ENCODE data around the gene POLE4. TPM values are rescaled to one million over a fixed set of nuclear protein-coding genes. Genes with fewer than 3 reads are reported as not detected.

The POLE4 gene
- total RNA-seq, 1 donor from 2014 or later: 17.7 TPM

GRCh38 chr2:74939919-74940812 is 18.3 kb upstream of the POLE4 start:
- no peak for DNase-seq (ENCODE audit: low read depth in 2 of 2)

GRCh38 chr2:74941284-74941683 is 17.2 kb upstream of the POLE4 start:
- DNase-seq (ENCODE audit: low read depth in 2 of 2): no peak

GRCh38 chr2:74942263-74942662 is 16.2 kb upstream of the POLE4 start:
- no peak for DNase-seq (ENCODE audit: low read depth in 2 of 2)

- no peak for DNase-seq (ENCODE audit: low read depth in 2 of 2)
Measured at GRCh38 chr2:74944987-74945787, 13.3 kb upstream of the POLE4 start.

- DNase-seq (ENCODE audit: low read depth in 2 of 2): peak in 1 of 2 donors; percentile 24
Measured at GRCh38 chr2:74945788-74946331, 12.6 kb upstream of the POLE4 start.

- no peak for DNase-seq (ENCODE audit: low read depth in 2 of 2)
Measured at GRCh38 chr2:74947703-74948102, 10.7 kb upstream of the POLE4 start.

- no peak for DNase-seq (ENCODE audit: low read depth in 2 of 2)
Measured at GRCh38 chr2:74948779-74949178, 9.7 kb upstream of the POLE4 start.

GRCh38 chr2:74951211-74951754 is 7.2 kb upstream of the POLE4 start:
- DNase-seq (ENCODE audit: low read depth in 2 of 2): no peak

GRCh38 chr2:74952575-74952974 is 5.9 kb upstream of the POLE4 start:
- DNase-seq (ENCODE audit: low read depth in 2 of 2): no peak

GRCh38 chr2:74953796-74954499 is 4.5 kb upstream of the POLE4 start:
- DNase-seq (ENCODE audit: low read depth in 2 of 2): peak; percentile 9 to 89

- DNase-seq (ENCODE audit: low read depth in 2 of 2): no peak
Measured at GRCh38 chr2:74954500-74954874, 4.0 kb upstream of the POLE4 start.

GRCh38 chr2:74957886-74958273 is 563 bp upstream of the POLE4 start:
- no peak for DNase-seq (ENCODE audit: low read depth in 2 of 2)

GRCh38 chr2:74959106-74959751 is 786 bp downstream of the POLE4 start:
- no peak for DNase-seq (ENCODE audit: low read depth in 2 of 2)

- no peak for DNase-seq (ENCODE audit: low read depth in 2 of 2)
Measured at GRCh38 chr2:74966887-74967286, 8.4 kb downstream of the POLE4 start.

GRCh38 chr2:74975016-74975415 is 16.6 kb downstream of the POLE4 start:
- DNase-seq (ENCODE audit: low read depth in 2 of 2): no peak

GRCh38 chr2:74979844-74980243 is 21.4 kb downstream of the POLE4 start:
- no peak for DNase-seq (ENCODE audit: low read depth in 2 of 2)

GRCh38 chr2:74982577-74982976 is 24.1 kb downstream of the POLE4 start:
- no peak for DNase-seq (ENCODE audit: low read depth in 2 of 2)

GRCh38 chr2:74983631-74984392 is 25.4 kb downstream of the POLE4 start:
- no peak for DNase-seq (ENCODE audit: low read depth in 2 of 2)

GRCh38 chr2:74984947-74985637 is 26.6 kb downstream of the POLE4 start:
- no peak for DNase-seq (ENCODE audit: low read depth in 2 of 2)
